ENCODE results near the gene BPNT1.
A peak's percentile ranks its signal among the peaks of the same experiment; 100 is the strongest.
"Not testable (repeated sequence)": the region's sequence is repeated elsewhere in the genome, so short reads cannot be mapped to it uniquely, and the experiment has no call there.

Gene BPNT1

DNA sequence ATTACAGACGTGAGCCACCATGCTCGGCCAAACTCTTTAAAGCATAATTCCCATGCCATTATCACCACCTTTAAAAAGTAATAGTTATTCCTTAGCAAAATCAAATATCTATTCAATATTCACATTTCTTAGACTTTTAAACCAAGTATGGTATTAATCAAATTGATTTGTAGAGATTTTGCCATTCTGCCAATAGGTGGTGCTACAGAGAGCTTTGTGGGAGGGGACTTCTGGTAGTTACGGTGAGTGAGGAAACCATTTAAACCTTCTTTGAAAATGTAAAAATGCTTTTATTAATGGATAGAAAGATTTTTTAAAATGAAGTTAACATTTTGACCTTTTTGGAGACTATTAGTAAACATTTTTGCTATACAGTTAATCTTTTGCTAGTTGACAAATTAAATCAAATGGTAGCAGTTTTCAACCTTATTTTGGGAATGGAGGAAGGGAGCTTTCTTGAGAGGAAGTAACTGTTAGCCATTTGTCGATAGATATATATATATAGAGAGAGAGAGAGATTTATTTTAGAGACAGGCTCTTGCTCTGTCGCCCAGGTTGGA lies 23.6 kb upstream of the BPNT1 start:
- Mint-ChIP-seq H3K27ac (no peak overlapping the region), H3K4me1 (no peaks in the 10 kb centered on the region), H3K9me3 (no peaks in the 10 kb centered on the region), H3K36me3 (ENCODE audit: low read depth) (peaks cover 52% of the 10 kb centered on the region), H3K27me3 (ENCODE audit: low read depth) (no peaks in the 10 kb centered on the region), H3K4me3 (no peak overlapping the region)
- TF ChIP-seq, protein P1, sequence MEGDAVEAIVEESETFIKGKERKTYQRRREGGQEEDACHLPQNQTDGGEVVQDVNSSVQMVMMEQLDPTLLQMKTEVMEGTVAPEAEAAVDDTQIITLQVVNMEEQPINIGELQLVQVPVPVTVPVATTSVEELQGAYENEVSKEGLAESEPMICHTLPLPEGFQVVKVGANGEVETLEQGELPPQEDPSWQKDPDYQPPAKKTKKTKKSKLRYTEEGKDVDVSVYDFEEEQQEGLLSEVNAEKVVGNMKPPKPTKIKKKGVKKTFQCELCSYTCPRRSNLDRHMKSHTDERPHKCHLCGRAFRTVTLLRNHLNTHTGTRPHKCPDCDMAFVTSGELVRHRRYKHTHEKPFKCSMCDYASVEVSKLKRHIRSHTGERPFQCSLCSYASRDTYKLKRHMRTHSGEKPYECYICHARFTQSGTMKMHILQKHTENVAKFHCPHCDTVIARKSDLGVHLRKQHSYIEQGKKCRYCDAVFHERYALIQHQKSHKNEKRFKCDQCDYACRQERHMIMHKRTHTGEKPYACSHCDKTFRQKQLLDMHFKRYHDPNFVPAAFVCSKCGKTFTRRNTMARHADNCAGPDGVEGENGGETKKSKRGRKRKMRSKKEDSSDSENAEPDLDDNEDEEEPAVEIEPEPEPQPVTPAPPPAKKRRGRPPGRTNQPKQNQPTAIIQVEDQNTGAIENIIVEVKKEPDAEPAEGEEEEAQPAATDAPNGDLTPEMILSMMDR (IDR thresholded peaks at IDR 0.05; ENCODE audit: unreplicated experiment in 3 of 3) = peak; percentile 19 to 45 (median 27)

DNA sequence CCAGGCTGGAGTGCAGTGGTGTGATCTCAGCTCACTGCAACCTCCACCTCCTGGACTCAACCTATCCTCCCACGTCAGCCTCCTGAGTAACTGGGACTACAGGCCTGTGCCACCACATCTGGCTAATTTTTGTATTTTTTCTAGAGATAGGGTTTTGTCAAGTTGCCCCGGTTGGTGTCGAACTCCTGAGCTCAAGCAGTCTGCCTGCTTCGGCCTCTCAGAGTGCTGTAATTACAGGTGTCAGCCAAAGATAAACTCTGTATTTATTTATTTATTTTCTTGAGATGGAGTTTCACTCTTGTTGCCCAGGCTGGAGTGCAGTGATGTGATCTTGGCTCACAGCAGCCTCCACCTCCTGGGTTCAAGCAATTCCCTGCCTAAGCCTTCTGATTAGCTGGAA lies 23.0 kb upstream of the BPNT1 start:
- not testable (repeated sequence) for H3K27ac Mint-ChIP-seq; H3K4me3 Mint-ChIP-seq; H3K27me3 Mint-ChIP-seq (ENCODE audit: low read depth); H3K9me3 Mint-ChIP-seq; H3K4me1 Mint-ChIP-seq
- peaks cover 56% of the 10 kb centered on the region for H3K36me3 Mint-ChIP-seq (ENCODE audit: low read depth)

DNA sequence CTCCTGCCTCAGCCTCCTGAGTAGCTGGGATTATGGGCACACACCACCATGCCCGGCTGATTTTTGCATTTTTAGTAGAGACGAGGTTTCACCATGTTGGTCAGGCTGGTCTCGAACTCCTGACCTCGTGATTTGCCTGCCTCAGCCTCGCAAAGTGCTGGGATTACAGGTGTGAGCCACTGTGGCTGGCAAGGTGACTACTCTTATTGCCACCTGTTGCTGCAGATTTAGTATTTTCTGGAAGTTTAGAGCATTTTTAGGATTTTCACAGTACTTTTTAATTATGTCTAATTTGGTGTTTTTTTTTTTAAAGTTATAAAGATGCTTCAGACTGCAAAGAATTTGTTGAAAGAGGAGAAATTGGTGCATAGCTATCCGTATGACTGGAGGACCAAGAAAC lies 20.9 kb upstream of the BPNT1 start:
- not testable (repeated sequence) for H3K27ac Mint-ChIP-seq; H3K27me3 Mint-ChIP-seq (ENCODE audit: low read depth); H3K9me3 Mint-ChIP-seq; H3K4me1 Mint-ChIP-seq; H3K4me3 Mint-ChIP-seq
- peaks cover 65% of the 10 kb centered on the region for H3K36me3 Mint-ChIP-seq (ENCODE audit: low read depth)

DNA sequence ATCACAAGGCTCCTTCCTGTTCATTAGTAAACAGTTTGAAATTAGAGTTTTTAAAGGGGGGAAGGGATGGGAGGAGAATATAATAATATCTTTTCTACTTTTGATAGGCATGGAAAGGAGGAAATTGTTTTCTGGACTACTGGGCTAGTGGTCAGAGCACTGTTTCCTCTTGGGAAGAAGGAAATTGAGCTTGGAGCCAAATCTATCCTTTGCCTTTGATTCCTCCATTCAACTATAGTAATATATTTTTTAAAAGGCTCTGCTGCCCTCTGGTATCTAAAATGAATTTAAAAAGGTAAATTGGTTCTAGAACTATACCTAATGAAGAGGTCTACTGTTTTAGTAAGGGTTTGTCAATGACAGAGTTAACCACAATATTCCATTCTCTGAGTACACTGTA lies 10.2 kb upstream of the BPNT1 start:
- Mint-ChIP-seq H3K9me3 (no peaks in the 10 kb centered on the region), H3K4me1 (peaks cover 8% of the 10 kb centered on the region), H3K27ac (no peak overlapping the region), H3K4me3 (no peak overlapping the region), H3K36me3 (ENCODE audit: low read depth) (peaks cover 48% of the 10 kb centered on the region), H3K27me3 (ENCODE audit: low read depth) (no peaks in the 10 kb centered on the region)
- TF ChIP-seq, protein P1 (IDR thresholded peaks at IDR 0.05; ENCODE audit: unreplicated experiment in 3 of 3) = no peak

DNA sequence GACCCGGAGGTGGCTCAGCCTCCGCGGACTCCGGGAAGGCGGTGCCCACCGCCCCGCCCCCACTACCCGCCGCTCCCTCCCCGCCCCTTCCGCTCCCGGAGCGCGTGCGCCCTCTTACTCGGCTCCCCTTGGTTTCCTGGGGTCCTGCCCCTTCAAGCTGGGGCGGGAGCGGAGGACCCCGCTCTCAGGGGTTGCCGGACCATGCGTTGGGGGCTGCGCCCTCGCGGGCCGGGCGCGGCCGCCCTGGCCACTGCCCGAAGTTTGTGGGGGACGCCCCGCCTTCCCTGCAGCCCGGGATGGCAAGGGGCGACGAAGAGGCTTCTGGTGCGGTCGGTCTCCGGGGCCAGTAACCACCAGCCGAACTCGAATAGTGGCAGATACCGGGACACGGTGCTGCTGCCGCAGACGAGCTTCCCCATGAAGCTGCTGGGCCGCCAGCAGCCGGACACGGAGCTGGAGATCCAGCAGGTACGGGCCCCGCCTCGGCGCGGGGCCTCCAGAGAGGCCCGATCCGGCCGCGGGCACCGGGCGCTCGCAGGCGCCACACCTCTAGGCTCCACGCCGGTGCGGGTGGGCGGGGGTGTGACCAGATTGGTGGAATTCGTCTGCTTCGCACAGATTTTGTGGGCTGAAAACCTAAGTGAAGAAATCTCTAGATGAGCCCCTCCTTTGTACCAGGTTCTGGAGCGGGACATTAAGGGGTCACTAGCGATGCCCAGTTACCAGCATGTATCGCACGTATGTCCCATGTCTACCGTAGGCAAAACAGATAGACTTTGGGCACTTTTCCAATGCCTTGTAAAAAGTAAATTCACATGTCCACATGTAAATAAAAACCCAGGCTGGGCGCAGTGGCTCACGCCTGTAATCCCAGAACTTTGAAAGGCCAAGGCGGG lies 4.7 kb upstream of the BPNT1 start, which contains the start of gene IARS2:
Gene IARS2, plus strand, starts transcription at position 117 of the 896 bp plus-strand sequence. Its CDS starts 85 bp downstream, at position 202.
- H3K27ac Mint-ChIP-seq = peak within 1 kb of the TSS in 2 of 3 experiments; percentile 32 to 35
- peak within 1 kb of the TSS; percentile 68 to 80 (median 72) for H3K4me3 Mint-ChIP-seq
- H3K4me1 Mint-ChIP-seq = peaks cover 14% of the 10 kb centered on the region
- no peaks in the 10 kb centered on the region for H3K27me3 Mint-ChIP-seq (ENCODE audit: low read depth)
- no peaks in the 10 kb centered on the region for H3K9me3 Mint-ChIP-seq
- TF ChIP-seq, protein P1 (IDR thresholded peaks at IDR 0.05; ENCODE audit: unreplicated experiment in 3 of 3) = no peak
- peaks cover 24% of the 10 kb centered on the region for H3K36me3 Mint-ChIP-seq (ENCODE audit: low read depth)

DNA sequence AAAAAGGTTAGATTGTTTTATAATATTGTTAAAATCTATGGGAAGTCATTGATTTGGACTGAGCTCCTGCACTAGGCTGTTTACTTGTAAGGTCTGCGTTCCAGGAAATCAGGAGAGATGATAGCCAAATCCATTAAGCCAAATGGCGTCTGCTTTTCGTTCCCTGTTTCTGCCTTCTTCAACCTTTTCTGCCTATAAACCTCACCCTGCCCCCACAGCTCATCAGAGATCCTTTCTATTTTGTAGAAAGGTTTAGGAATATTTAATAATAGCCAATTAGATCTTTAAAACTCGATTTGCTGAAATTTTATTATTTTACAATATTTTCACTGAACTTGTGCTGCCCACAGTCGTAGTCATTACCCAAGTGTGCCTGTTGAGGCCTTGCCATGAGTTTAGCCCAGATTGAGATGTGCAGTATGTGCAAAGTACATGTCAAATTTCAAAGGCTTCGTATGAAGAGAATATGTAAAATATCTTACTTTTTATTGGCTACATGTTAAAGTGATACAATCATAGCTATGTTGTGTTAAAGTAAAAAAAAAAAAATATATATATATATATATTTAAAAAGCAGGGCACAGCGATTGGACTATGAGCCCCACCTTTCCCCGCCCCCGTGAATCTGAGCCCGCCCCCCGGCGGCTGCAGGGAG lies 3.9 kb upstream of the BPNT1 start:
- Mint-ChIP-seq H3K4me3 (peak overlapping the region; percentile 53 to 74 (median 72)), H3K27me3 (ENCODE audit: low read depth) (no peaks in the 10 kb centered on the region), H3K9me3 (no peaks in the 10 kb centered on the region), H3K36me3 (ENCODE audit: low read depth) (peaks cover 23% of the 10 kb centered on the region), H3K27ac (peak overlapping the region in 1 of 3 experiments; percentile 28), H3K4me1 (peaks cover 14% of the 10 kb centered on the region)
- TF ChIP-seq, protein P1 (IDR thresholded peaks at IDR 0.05; ENCODE audit: unreplicated experiment in 3 of 3) = no peak

Data from nephron (organoid).